HepG2 (cell line): ENCODE results near the gene FITM1. TPM values are rescaled to one million over a fixed set of nuclear protein-coding genes. Genes with fewer than 3 reads are reported as not detected.
A peak's percentile ranks its signal among the peaks of the same experiment; 100 is the strongest.

ENCODE experiments used
- DPF2 ChIP-seq: sonication (generic); formaldehyde crosslinking; IDR thresholded peaks from 2 replicates; pipeline ENCODE4 v1.4.0; 2020; ENCODE audit warnings: mild to moderate bottlenecking, low read depth, missing genetic modification reagents, borderline replicate concordance
- EZH2 ChIP-seq: conservative IDR thresholded peaks from 2 replicates; pipeline ENCODE4 v1.6.1; 2012; ENCODE audit warnings: mild to moderate bottlenecking, low read depth, low read length, moderate library complexity
- JUND ChIP-seq: sonication (generic); formaldehyde crosslinking; IDR thresholded peaks from 2 replicates; pipeline ENCODE4 v1.8.0; 2022; ENCODE audit warnings: mild to moderate bottlenecking, missing genetic modification reagents
- LRRFIP1 ChIP-seq: sonication (generic); formaldehyde crosslinking; conservative IDR thresholded peaks from 2 replicates; pipeline ENCODE4 v1.4.0; 2020; ENCODE audit warnings: missing genetic modification reagents
- MTA3 ChIP-seq: sonication (generic); formaldehyde crosslinking; IDR thresholded peaks from 2 replicates; pipeline ENCODE4 v1.4.0; 2020; ENCODE audit warnings: missing genetic modification reagents
- PRDM10 ChIP-seq: sonication (generic); formaldehyde crosslinking; IDR thresholded peaks from 2 replicates; pipeline ENCODE4 v1.4.0; 2020; ENCODE audit warnings: low read depth, missing genetic modification reagents
- SP140L ChIP-seq: sonication (generic); formaldehyde crosslinking; IDR thresholded peaks from 2 replicates; pipeline ENCODE4 v1.4.0; 2020; ENCODE audit warnings: missing genetic modification reagents, borderline replicate concordance
- SP4 ChIP-seq: sonication (generic); formaldehyde crosslinking; IDR thresholded peaks from 2 replicates; pipeline ENCODE4 v1.8.1; 2023; ENCODE audit warnings: mild to moderate bottlenecking, missing genetic modification reagents
- SRSF1 ChIP-seq: fragments of 200-400 bp; formaldehyde crosslinking; optimal IDR thresholded peaks from 2 replicates; pipeline ENCODE3; 2017; ENCODE audit warnings: mild to moderate bottlenecking, low read depth, low read length, moderate library complexity
- TSC22D2 ChIP-seq: sonication (generic); formaldehyde crosslinking; IDR thresholded peaks from 2 replicates; pipeline ENCODE4 v1.5.1; 2020; ENCODE audit warnings: missing genetic modification reagents, mild to moderate bottlenecking, borderline replicate concordance
- ZBTB39 ChIP-seq: sonication (generic); formaldehyde crosslinking; IDR thresholded peaks from 2 replicates; pipeline ENCODE4 v1.5.0; 2020; ENCODE audit warnings: missing genetic modification reagents
- ZFP62 ChIP-seq: sonication (generic); formaldehyde crosslinking; IDR thresholded peaks from 2 replicates; pipeline ENCODE4 v1.4.0; 2020; ENCODE audit warnings: missing genetic modification reagents
- ZNF276 ChIP-seq: sonication (generic); formaldehyde crosslinking; IDR thresholded peaks from 2 replicates; pipeline ENCODE4 v1.4.0; 2020; ENCODE audit warnings: mild to moderate bottlenecking, low read depth, missing genetic modification reagents
- ZNF556 ChIP-seq: sonication (generic); formaldehyde crosslinking; IDR thresholded peaks from 2 replicates; pipeline ENCODE4 v1.4.0; 2020; ENCODE audit warnings: mild to moderate bottlenecking, missing genetic modification reagents, borderline replicate concordance
- ZNF788 ChIP-seq: sonication (generic); formaldehyde crosslinking; IDR thresholded peaks from 2 replicates; pipeline ENCODE4 v1.5.0; 2020; ENCODE audit warnings: mild to moderate bottlenecking, missing genetic modification reagents, borderline replicate concordance
- ZUFSP ChIP-seq: sonication (generic); formaldehyde crosslinking; IDR thresholded peaks from 2 replicates; pipeline ENCODE4 v1.9.0; 2021; ENCODE audit warnings: missing genetic modification reagents, mild to moderate bottlenecking, borderline replicate concordance
- polyA plus RNA-seq, 8 experiments: library from polyadenylated mRNA; depleted of rRNA in 3 of 8; stranded (reverse) in 7 of 8; unstranded in 1 of 8; fragments of >200 nt; fragmentation: Illumina TruSeq in 4 of 8; extraction: Trizol in 4 of 8; gene quantifications; 2 replicates each; pipeline versions ENCODE4 v1.2.1 to v1.2.3, GENCODE V29; 2011 to 2016; ENCODE audit warnings: low read depth in 4 of 8, missing spikeins in 1 of 8, mixed read lengths in 1 of 8; ENCODE audit not compliant: insufficient read depth in 1 of 8
- total RNA-seq, 5 experiments: library from RNA; depleted of rRNA; stranded (reverse); fragments of >200 nt; fragmentation: Illumina TruSeq; extraction: Trizol; gene quantifications; 2 replicates each; pipeline ENCODE4 v1.2.3, GENCODE V29; 2016; ENCODE audit warnings: low read depth in 1 of 5

Gene FITM1
- total and polyA plus RNA-seq, 2 of the 13 experiments (the other 11 are each of a cell fraction or from before 2014, with no cell fraction given) = 2.7 to 5.8 TPM

GRCh38 chr14:24146453-24146977 lies 16.1 kb downstream of the FITM1 start, which contains the start of gene PSME2 (continued):
- TF ChIP-seq PRDM10 (CRISPR knock-in tag) = no peak; the same call in 1 of the 2 replicates
- TF ChIP-seq ZUFSP (CRISPR knock-in tag) = no peak
- TF ChIP-seq ZNF788 = 0 out of 2 replicates have a peak, but pooled peaks have one; percentile 80
- TF ChIP-seq EZH2 = no peak
- TF ChIP-seq ZNF276 (CRISPR knock-in tag) = no peak; the same call in 1 of the 2 replicates
- no peak for TF ChIP-seq SP140L (CRISPR knock-in tag)
- peak; percentile 88 for TF ChIP-seq ZNF556
- no peak for TF ChIP-seq ZFP62 (CRISPR knock-in tag)
- no peak for TF ChIP-seq SP4 (CRISPR knock-in tag)
- TF ChIP-seq LRRFIP1 = peak; percentile 92
- TF ChIP-seq DPF2 = no peak
- TF ChIP-seq SRSF1 = peak; percentile 98
- no peak for TF ChIP-seq JUND
- 0 out of 2 replicates have a peak, but pooled peaks have one; percentile 47 for TF ChIP-seq TSC22D2 (CRISPR knock-in tag)
- TF ChIP-seq ZBTB39 = no peak
- 0 out of 2 replicates have a peak, but pooled peaks have one; percentile 86 for TF ChIP-seq MTA3
